A549 (cell line): ENCODE results near the gene EVPL. TPM values are rescaled to one million over a fixed set of nuclear protein-coding genes. Genes with fewer than 3 reads are reported as not detected.

ENCODE experiments used
- ATAC-seq, 2 experiments: fragments of 200-7000 bp in 1 of 2; fragments of >200 bp in 1 of 2; cut with Nextera tagmentation in 1 of 2; cut with Tn5 transposase in 1 of 2; 3 replicates each; pipeline versions ENCODE4 v1.8.0 to v1.9.1; 2018 to 2020; ENCODE audit warnings: mild to moderate bottlenecking in 1 of 2, moderate library complexity in 1 of 2
- CTCF ChIA-PET: fragments of 300-600 bp; sonication (Branson Sonifier 250); formaldehyde crosslinking; extraction: SDS; loops from one replicate; lab custom pipeline; 2021; ENCODE audit warnings: antibody characterized with exemption, inconsistent platforms; lab: Yijun Ruan, JAX
- POLR2A ChIA-PET: fragments of 350-600 bp; formaldehyde crosslinking; extraction: SDS; loops from one replicate; lab custom pipeline; 2021; ENCODE audit warnings: antibody characterized with exemption, inconsistent platforms; lab: Yijun Ruan, JAX
- DNase-seq, 2 experiments: peaks; one replicate each; pipeline versions ENCODE4 v3.0.0 to v3.0.0-alpha.2; 2011 to 2016; ENCODE audit warnings: low read depth in 1 of 2, low spot score in 1 of 2
- FAIRE-seq: peaks from 2 replicates; lab custom pipeline; 2011; peaks lifted over from hg19 to GRCh38; lab: Jason Lieb, UNC
- H3K27ac ChIP-seq, 2 experiments: fragments of >200 bp; sonication (Bioruptor Twin); formaldehyde crosslinking; 3 replicates each; pipeline ENCODE4 v1.5.1; 2016 to 2017
- H3K4me1 ChIP-seq: fragments of >200 bp; sonication (Bioruptor Twin); formaldehyde crosslinking; 3 replicates; pipeline ENCODE4 v1.6.1; 2016
- H3K4me2 ChIP-seq: fragments of >200 bp; sonication (Bioruptor Twin); formaldehyde crosslinking; 3 replicates; pipeline ENCODE4 v1.6.1; 2016
- H3K4me3 ChIP-seq: fragments of >200 bp; sonication (Bioruptor Twin); formaldehyde crosslinking; 3 replicates; pipeline ENCODE4 v1.5.1; 2016
- H3K9me3 ChIP-seq: fragments of >200 bp; sonication (Bioruptor Twin); formaldehyde crosslinking; 3 replicates; pipeline ENCODE4 v1.6.1; 2016
- BHLHE40 ChIP-seq: IDR thresholded peaks from 2 replicates; pipeline ENCODE4 v1.6.1; 2012; ENCODE audit warnings: low read depth, low read length, inconsistent platforms
- CHD4 ChIP-seq: fragments of 200-600 bp; sonication (generic); IDR thresholded peaks from 2 replicates; pipeline ENCODE4 v1.6.1; 2016; ENCODE audit warnings: antibody characterized with exemption, mild to moderate bottlenecking, borderline replicate concordance
- EHF ChIP-seq: fragments of 250-450 bp; sonication (Bioruptor Pico); IDR thresholded peaks from 2 replicates; pipeline ENCODE4 v1.5.0; 2020; ENCODE audit warnings: mild to moderate bottlenecking
- EHMT2 ChIP-seq: fragments of 200-600 bp; sonication (generic); IDR thresholded peaks from 2 replicates; pipeline ENCODE4 v1.6.1; 2016; ENCODE audit warnings: antibody characterized with exemption, low read depth, mild to moderate bottlenecking, moderate library complexity
- EP300 ChIP-seq, 2 experiments: fragments of >200 bp; sonication (Bioruptor Twin); formaldehyde crosslinking; IDR thresholded peaks; 2 replicates in 1 of 2; 3 replicates in 1 of 2; pipeline ENCODE4 v1.6.1; 2016 to 2017
- GATA3 ChIP-seq: IDR thresholded peaks from 2 replicates; pipeline ENCODE4 v1.6.1; 2012; ENCODE audit warnings: borderline replicate concordance
- HDAC2 ChIP-seq: fragments of 200-600 bp; sonication (generic); IDR thresholded peaks from 2 replicates; pipeline ENCODE4 v1.6.1; 2016
- HOXB13 ChIP-seq: fragments of 250-450 bp; sonication (Bioruptor Pico); IDR thresholded peaks from 2 replicates; pipeline ENCODE4 v1.5.0; 2020; ENCODE audit warnings: low read depth, mild to moderate bottlenecking, moderate library complexity
- NR3C1 ChIP-seq: fragments of >200 bp; sonication (Bioruptor Twin); formaldehyde crosslinking; IDR thresholded peaks from 3 replicates; pipeline ENCODE4 v1.6.1; 2017
- RAD21 ChIP-seq, 2 experiments: fragments of >200 bp in 1 of 2; sonication (Bioruptor Twin) in 1 of 2; formaldehyde crosslinking in 1 of 2; IDR thresholded peaks in 1 of 2; conservative IDR thresholded peaks in 1 of 2; 2 replicates in 1 of 2; 3 replicates in 1 of 2; pipeline ENCODE4 v1.6.1; 2012 to 2018; ENCODE audit warnings: inconsistent platforms in 1 of 2
- RARB ChIP-seq: fragments of 250-450 bp; sonication (Bioruptor Pico); IDR thresholded peaks from 2 replicates; pipeline ENCODE4 v1.8.0; 2021; ENCODE audit warnings: mild to moderate bottlenecking, moderate library complexity
- RCOR1 ChIP-seq: fragments of 150-350 bp; IDR thresholded peaks from 2 replicates; pipeline ENCODE4 v1.6.1; 2014; ENCODE audit warnings: antibody characterized with exemption, low read length, low read depth
- RNF2 ChIP-seq: fragments of 200-600 bp; sonication (generic); IDR thresholded peaks from 2 replicates; pipeline ENCODE4 v1.6.1; 2016; ENCODE audit warnings: low read depth, mild to moderate bottlenecking, antibody characterized with exemption, moderate library complexity, borderline replicate concordance
- SMC3 ChIP-seq: fragments of >200 bp; sonication (Bioruptor Twin); formaldehyde crosslinking; IDR thresholded peaks from 3 replicates; pipeline ENCODE4 v1.6.1; 2018; ENCODE audit warnings: inconsistent platforms
- TP53 ChIP-seq: fragments of 250-450 bp; sonication (Bioruptor Pico); IDR thresholded peaks from 2 replicates; pipeline ENCODE4 v1.5.0; 2021; ENCODE audit warnings: mild to moderate bottlenecking, moderate library complexity
- ZFP36 ChIP-seq: fragments of 450-650 bp; IDR thresholded peaks from 2 replicates; pipeline ENCODE4 v1.6.1; 2014; ENCODE audit warnings: borderline replicate concordance; ENCODE audit not compliant: partially characterized antibody
- WGBS: methylation state at CpG from one replicate; pipeline ENCODE4 v1.1.6; 2017; ENCODE audit errors: missing lambda C conversion rate; 5-methylcytosine and 5-hydroxymethylcytosine counted together
- polyA plus RNA-seq, 4 experiments: library from polyadenylated mRNA; depleted of rRNA in 3 of 4; stranded (reverse); fragments of >200 nt; fragmentation: RNase III in 1 of 4; extraction: RNeasy Plus Mini Kit Qiagen cat#74134 plus additional on column Dnase treatment in 1 of 4; gene quantifications; 2 replicates in 3 of 4; 3 replicates in 1 of 4; pipeline ENCODE4 v1.2.3, GENCODE V29; 2011 to 2017
- TF ChIP-seq, protein P1 (sequence below): fragments of 200-600 bp; sonication (generic); IDR thresholded peaks from 2 replicates; pipeline ENCODE4 v1.6.1; 2016; ENCODE audit warnings: antibody characterized with exemption, mild to moderate bottlenecking, moderate library complexity
- TF ChIP-seq, protein P2 (sequence below): IDR thresholded peaks from 2 replicates; pipeline ENCODE4 v1.6.1; 2012; ENCODE audit warnings: low read depth, borderline replicate concordance
- TF ChIP-seq, protein P3 (sequence below): fragments of >200 bp; sonication (Bioruptor Twin); formaldehyde crosslinking; IDR thresholded peaks from 3 replicates; pipeline ENCODE4 v1.5.1; 2016

The EVPL gene
- polyA plus RNA-seq, 2 of the 4 experiments (the other 2 are of a cell fraction) = 4.1 to 13.9 TPM

DNA sequence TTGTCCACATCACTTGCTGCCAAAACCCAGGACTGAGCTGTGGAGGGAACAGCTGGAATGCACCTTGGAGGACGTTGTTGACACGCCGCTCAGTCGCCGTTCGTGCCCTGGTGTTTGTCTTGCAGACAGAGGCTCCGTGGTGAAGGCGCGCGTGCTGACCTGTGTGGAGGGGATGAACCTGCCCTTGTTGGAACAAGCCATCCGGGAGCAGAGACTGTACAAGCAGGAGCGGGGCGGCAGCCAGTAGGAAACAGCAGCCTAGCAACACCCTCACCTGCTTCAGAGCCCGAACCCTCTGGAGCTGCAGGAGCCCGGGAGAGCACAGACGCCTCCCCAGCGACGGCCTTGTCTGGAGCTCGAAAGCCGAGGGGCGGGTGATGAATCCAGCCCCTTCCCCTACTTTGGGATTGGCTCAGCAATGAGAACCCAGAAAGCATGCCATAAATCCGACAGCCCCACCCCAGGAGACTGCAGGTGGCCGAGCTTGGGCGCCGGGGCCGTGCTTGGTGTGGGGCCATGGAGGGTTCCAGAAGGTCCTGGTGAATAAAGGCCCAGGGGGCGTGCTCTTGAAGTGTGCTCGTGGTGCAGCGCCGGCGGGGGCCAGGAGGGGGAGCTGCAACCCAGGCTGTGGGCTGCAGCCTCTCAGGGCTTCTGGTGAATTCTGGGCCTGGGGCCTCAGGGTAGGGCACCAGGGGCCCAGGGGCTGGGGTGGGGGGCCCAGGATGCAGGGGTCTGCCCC lies 26.9 kb downstream of the EVPL start (continued):
- TF ChIP-seq EHMT2 = no peak
- TF ChIP-seq, all 56 proteins: peak for 4

DNA sequence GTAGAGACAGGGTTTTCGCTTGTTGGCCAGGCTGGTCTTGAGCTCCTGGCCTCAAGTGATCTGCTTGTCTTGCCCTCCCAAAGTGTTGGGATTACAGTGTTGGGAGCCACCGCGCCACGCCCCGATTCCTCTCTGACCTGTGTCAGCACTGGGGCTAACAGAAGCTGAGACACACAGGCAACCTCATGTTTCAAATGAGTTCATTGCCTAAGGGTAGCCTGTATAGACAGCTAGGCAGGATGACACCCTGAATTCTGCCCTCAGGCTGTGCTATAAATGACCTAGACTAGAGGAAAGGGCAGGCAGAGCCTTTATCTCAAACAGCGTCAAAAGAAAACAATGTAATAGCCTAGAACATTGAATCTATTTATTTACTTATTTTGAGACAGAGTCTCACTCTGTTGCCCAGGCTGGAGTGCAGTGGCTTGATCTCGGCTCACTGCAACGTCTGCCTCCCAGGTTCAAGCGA lies 28.7 kb downstream of the EVPL start:
- ATAC-seq = no peak
- H3K4me3 ChIP-seq = no peak overlapping the region
- TF ChIP-seq HDAC2 (no peak), GATA3 (no peak), RAD21 (conservative IDR thresholded peaks at IDR 0.05 in 1 of 2, IDR thresholded peaks at IDR 0.05 in 1 of 2) (no peak), HOXB13 (CRISPR knock-in tag) (no peak), TP53 (no peak), RNF2 (no peak), SMC3 (no peak), RCOR1 (no peak), ZFP36 (no peak), EP300 (IDR thresholded peaks at IDR 0.05) (no peak), CHD4 (no peak), RARB (no peak), NR3C1 (no peak), BHLHE40 (no peak), EHF (CRISPR knock-in tag) (no peak)
- TF ChIP-seq, protein P1, sequence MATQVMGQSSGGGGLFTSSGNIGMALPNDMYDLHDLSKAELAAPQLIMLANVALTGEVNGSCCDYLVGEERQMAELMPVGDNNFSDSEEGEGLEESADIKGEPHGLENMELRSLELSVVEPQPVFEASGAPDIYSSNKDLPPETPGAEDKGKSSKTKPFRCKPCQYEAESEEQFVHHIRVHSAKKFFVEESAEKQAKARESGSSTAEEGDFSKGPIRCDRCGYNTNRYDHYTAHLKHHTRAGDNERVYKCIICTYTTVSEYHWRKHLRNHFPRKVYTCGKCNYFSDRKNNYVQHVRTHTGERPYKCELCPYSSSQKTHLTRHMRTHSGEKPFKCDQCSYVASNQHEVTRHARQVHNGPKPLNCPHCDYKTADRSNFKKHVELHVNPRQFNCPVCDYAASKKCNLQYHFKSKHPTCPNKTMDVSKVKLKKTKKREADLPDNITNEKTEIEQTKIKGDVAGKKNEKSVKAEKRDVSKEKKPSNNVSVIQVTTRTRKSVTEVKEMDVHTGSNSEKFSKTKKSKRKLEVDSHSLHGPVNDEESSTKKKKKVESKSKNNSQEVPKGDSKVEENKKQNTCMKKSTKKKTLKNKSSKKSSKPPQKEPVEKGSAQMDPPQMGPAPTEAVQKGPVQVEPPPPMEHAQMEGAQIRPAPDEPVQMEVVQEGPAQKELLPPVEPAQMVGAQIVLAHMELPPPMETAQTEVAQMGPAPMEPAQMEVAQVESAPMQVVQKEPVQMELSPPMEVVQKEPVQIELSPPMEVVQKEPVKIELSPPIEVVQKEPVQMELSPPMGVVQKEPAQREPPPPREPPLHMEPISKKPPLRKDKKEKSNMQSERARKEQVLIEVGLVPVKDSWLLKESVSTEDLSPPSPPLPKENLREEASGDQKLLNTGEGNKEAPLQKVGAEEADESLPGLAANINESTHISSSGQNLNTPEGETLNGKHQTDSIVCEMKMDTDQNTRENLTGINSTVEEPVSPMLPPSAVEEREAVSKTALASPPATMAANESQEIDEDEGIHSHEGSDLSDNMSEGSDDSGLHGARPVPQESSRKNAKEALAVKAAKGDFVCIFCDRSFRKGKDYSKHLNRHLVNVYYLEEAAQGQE = no peak
- TF ChIP-seq, protein P2, sequence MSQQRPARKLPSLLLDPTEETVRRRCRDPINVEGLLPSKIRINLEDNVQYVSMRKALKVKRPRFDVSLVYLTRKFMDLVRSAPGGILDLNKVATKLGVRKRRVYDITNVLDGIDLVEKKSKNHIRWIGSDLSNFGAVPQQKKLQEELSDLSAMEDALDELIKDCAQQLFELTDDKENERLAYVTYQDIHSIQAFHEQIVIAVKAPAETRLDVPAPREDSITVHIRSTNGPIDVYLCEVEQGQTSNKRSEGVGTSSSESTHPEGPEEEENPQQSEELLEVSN = no peak
- TF ChIP-seq, protein P3, sequence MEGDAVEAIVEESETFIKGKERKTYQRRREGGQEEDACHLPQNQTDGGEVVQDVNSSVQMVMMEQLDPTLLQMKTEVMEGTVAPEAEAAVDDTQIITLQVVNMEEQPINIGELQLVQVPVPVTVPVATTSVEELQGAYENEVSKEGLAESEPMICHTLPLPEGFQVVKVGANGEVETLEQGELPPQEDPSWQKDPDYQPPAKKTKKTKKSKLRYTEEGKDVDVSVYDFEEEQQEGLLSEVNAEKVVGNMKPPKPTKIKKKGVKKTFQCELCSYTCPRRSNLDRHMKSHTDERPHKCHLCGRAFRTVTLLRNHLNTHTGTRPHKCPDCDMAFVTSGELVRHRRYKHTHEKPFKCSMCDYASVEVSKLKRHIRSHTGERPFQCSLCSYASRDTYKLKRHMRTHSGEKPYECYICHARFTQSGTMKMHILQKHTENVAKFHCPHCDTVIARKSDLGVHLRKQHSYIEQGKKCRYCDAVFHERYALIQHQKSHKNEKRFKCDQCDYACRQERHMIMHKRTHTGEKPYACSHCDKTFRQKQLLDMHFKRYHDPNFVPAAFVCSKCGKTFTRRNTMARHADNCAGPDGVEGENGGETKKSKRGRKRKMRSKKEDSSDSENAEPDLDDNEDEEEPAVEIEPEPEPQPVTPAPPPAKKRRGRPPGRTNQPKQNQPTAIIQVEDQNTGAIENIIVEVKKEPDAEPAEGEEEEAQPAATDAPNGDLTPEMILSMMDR = no peak
- ChIA-PET POLR2A (no interaction called here), CTCF (interaction anchor here (0.6 to 24.2 kb wide), 10 partner anchors 9 to 1465 kb away, joined by 3 to 408 read pairs (median 4); partner anchors contain the start of genes EVPL, MRPL38 and TRIM65)
- peaks cover 15% of the 10 kb centered on the region; the same call in 2 of the 3 replicates for H3K4me1 ChIP-seq
- 87% methylated on average over 9 of the region's 9 CpGs for WGBS
- no peak for FAIRE-seq
- no peak overlapping the region for H3K27ac ChIP-seq
- no peak overlapping the region for H3K4me2 ChIP-seq
- no peak for DNase-seq
- H3K9me3 ChIP-seq = no peaks in the 10 kb centered on the region
